Measurements from ENCODE around the gene SRP72.

The SRP72 gene

DNA sequence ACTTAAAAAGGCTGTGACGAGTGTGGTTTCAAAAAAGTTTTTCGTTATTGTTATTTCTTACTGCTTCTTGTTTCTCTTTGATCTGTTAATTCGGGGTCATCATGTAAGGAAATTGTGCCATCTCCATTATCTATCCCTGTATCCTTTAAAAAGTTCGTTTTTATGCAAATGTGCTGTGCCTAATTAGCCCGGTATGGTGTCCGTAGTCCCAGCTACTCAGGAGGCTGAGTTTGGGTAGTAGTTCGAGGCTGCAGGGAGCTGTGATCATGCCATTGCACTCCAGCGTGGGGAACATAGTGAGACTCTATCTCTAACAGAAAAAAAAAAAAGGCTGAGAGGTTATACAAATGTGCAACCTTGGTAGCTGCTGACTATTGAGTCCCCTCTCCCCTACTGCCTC is 83.2 kb downstream of the SRP72 start:
- DNase-seq (ENCODE audit: low spot score) = no peak

DNA sequence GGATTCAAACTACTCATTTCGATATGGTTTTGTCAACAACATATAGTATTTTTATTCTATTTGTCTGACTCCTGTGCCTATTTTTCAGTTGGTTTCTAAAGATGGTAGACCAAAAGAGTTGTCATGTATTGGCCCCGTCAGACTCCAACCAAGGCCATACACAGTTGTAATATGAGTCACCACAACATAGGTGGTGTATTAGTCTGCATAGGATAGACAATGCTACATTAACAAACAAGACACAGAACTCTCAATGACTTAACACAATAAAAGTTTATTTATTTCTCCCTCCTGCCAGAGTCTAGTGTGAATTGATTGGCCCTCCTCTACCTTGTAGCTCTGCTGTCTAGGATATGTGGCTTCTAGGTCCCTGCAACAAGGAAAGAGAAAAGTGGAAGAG is 84.1 kb downstream of the SRP72 start:
- DNase-seq (ENCODE audit: low spot score) = no peak

DNA sequence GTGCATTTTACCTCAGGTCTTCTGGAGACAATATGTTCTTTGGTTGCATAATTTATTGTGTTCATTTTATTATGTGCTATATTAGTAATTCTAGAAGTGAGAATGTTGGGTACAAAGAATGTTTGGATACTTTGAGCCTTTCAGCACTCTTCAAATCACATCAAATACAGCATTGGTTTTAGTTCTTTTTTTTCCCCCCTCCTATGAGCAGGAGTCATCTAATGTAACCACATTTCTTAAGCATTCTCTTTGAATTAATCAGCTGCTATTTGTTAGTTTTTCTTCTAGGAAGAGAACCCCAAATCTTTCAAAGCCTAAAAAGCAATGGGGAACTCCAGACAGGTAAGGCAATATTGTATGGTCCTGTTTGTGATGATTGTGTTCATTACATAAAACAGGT is 84.9 kb downstream of the SRP72 start:
- no peak for DNase-seq (ENCODE audit: low spot score)

Measured in hematopoietic multipotent progenitor cell treated with erythropoietin and hydrocortisone succinate and interleukin-3 and kit ligand, for 15 days (in vitro differentiated cells).